GM13977 (cell line): Measurements from ENCODE around the gene TPST2.

Experiments used
- DNase-seq: peaks from one replicate; pipeline ENCODE4 v3.0.0; 2012; ENCODE audit warnings: low spot score
- CTCF ChIP-seq: IDR thresholded peaks from 2 replicates; pipeline ENCODE4 v1.5.1; 2012; ENCODE audit warnings: mild to moderate bottlenecking, control low read depth; ENCODE audit not compliant: insufficient read depth; ENCODE audit errors: extremely low read depth, missing control alignments
- in situ Hi-C: fragments of 300-500 bp; cut with MboI; formaldehyde crosslinking; loops from one replicate; pipeline ENCODE4 v1.12.0; 2022; ENCODE audit warnings: low sequenced_read_pairs, low pct_unique_long_range_greater_than_20kb, mixed read lengths, inconsistent platforms; ENCODE audit not compliant: unreplicated experiment

The TPST2 gene

GRCh38 chr22:26629988-26630761 lies 40.2 kb upstream of the TPST2 start:
- TF ChIP-seq CTCF: no peak
- DNase-seq: no peak
- in situ Hi-C loops: no loop called here

DNA sequence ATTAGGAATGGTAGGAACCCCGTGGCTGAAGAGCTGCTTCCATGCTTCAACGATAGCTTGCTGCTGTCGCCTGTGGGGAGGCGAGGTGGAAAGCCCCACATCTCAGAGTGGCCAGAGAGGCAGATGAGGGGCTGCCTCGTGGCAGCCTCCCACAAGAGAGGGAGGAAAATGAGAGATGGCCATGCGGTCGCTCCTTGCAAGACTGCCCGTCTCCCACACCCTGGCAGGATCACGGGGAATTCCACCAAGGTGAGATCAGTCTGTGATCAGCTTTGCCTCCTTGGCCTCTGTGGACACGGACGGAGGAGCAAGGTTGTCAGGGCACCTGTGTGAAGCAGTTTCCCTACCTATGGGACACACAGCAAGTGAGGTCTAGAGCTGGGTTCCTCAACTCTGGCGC lies 34.9 kb upstream of the TPST2 start:
- in situ Hi-C loops: no loop called here
- no peak for TF ChIP-seq CTCF
- no peak for DNase-seq

DNA sequence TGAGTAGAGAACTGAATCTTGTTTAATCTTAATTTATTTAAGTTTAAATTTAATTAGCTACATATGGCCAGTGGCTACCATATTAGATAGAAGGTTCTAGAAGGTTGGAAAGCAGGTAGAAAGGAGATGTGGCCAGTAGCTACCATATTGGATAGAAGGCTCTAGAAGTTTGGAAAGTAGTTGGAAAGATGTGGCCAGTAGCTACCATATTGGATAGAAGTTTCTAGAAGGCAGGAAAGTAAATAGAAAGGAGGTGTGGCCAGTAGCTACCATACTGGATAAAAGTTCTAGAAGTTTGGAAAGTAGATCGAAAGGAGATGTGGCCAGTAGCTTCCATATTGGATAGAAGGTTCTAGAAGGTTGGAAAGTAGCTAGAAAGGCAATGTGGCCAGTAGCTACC lies 34.1 kb upstream of the TPST2 start:
- in situ Hi-C loops: no loop called here
- DNase-seq: no peak
- TF ChIP-seq CTCF: no peak

DNA sequence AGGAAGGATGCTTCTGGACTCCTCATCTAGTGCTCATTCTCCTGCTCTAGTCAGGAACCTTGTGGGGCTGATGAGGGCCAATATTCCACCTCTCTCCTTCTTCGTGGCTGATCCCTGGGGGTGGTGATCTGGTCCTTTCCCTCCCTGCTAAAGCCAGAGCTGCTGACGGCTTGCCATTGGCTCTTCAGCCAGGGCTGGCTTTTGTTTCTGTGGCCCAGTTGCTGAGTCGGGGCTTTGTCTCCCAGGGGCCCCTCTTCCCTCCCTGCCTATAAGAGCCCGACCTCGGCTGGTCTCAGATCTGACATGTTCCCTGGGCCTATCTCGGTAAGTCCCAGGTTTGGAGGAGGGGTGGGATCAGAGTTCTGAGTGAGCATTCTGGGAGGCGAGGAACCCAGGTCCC lies 31.7 kb upstream of the TPST2 start, which contains the start of gene CRYBA4:
Gene CRYBA4 (plus strand): TSS at position 301 of the 400 bp plus-strand sequence. CDS start 634 bp downstream, outside the sequence.
- DNase-seq: no peak
- in situ Hi-C loops: no loop called here
- TF ChIP-seq CTCF: no peak

GRCh38 chr22:26620197-26620596 lies 30.3 kb upstream of the TPST2 start:
- TF ChIP-seq CTCF: no peak
- in situ Hi-C loops: no loop called here
- DNase-seq: no peak

DNA sequence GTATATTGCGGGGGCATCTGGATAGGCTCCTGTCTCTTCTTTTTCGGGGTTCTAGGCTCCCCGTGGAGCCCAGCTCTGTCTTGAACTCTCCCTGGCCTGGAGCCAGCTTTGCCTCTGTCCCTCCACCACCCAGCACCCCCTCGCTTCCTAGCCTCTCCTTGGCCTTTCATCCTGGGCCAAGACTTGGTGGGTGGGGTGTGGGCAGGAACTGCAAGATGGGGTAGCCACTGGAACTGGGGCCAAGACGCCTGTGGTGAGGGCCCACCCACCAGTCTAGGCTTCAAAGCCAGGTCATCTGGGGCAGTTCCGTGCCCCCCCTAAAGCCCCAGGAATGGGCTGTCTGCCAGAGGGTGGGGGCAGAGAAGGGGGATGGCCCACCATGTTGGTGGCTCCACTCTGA lies 29.6 kb upstream of the TPST2 start:
- TF ChIP-seq CTCF: no peak
- DNase-seq: no peak
- in situ Hi-C loops: no loop called here

- no peak for DNase-seq
- in situ Hi-C loops: no loop called here
- TF ChIP-seq CTCF: no peak
These were observed 28.5 kb upstream of the TPST2 start for GRCh38 chr22:26618455-26618854.
